GM12878 (cell line): ENCODE data around the gene HMCN1. TPM values are rescaled to one million over a fixed set of nuclear protein-coding genes. Genes with fewer than 3 reads are reported as not detected.

ENCODE experiments used
- ATAC-seq: fragments of 200-7000 bp; cut with Tn5 transposase; 3 replicates; pipeline ENCODE4 v1.9.1; 2020; ENCODE audit warnings: mild to moderate bottlenecking, moderate library complexity
- BruUV-seq: library from RNA; stranded (reverse); fragments of 400-500 nt; replicated peaks from 2 replicates; lab custom pipeline; 2021; lab: Mats Ljungman, UMichigan
- CTCF ChIA-PET: fragments of 300-600 bp; sonication (Branson Sonifier 250); formaldehyde crosslinking; extraction: SDS; loops from one replicate; lab custom pipeline; 2021; ENCODE audit warnings: inconsistent platforms; lab: Yijun Ruan, JAX
- POLR2A ChIA-PET: fragments of 350-600 bp; formaldehyde crosslinking; extraction: SDS; loops from one replicate; lab custom pipeline; 2021; ENCODE audit warnings: inconsistent platforms; lab: Charles Lee
- RAD21 ChIA-PET: fragments of 300-600 bp; sonication (Branson Sonifier 250); formaldehyde crosslinking; loops from one replicate; lab custom pipeline; 2023; ENCODE audit warnings: antibody characterized with exemption; ENCODE audit not compliant: unreplicated experiment; lab: Charles Lee
- SMC1A ChIA-PET: fragments of 300-600 bp; sonication (Branson Sonifier 250); formaldehyde crosslinking; loops from one replicate; lab custom pipeline; 2023; ENCODE audit not compliant: unreplicated experiment, uncharacterized antibody; lab: Charles Lee
- DNase-seq: peaks from one replicate; pipeline ENCODE4 v3.0.0-alpha.2; 2011; ENCODE audit warnings: low read depth, low spot score
- FAIRE-seq: peaks from 3 replicates; lab custom pipeline; 2011; peaks lifted over from hg19 to GRCh38; lab: Jason Lieb, UNC
- H2AFZ ChIP-seq: 2 replicates; pipeline ENCODE4 v1.6.0; 2011; ENCODE audit warnings: low read depth, low read length, control low read depth; ENCODE audit not compliant: control insufficient read depth
- H3K27ac ChIP-seq: 2 replicates; pipeline ENCODE4 v1.5.1; 2011; ENCODE audit warnings: control low read depth; ENCODE audit not compliant: control insufficient read depth, insufficient read depth
- H3K27me3 ChIP-seq, 2 experiments: replicated peaks in 1 of 2; 2 replicates each; pipeline versions ENCODE4 v1.6.0 to v1.6.1; 2011; ENCODE audit warnings: low read length in 1 of 2; ENCODE audit not compliant: control insufficient read depth in 2 of 2, insufficient read depth in 2 of 2
- H3K36me3 ChIP-seq, 2 experiments: 2 replicates each; pipeline ENCODE4 v1.5.1; 2011; ENCODE audit warnings: low read length in 1 of 2; ENCODE audit not compliant: control insufficient read depth in 2 of 2, insufficient read depth in 2 of 2
- H3K4me1 ChIP-seq: 2 replicates; pipeline ENCODE4 v1.6.1; 2011; ENCODE audit warnings: mild to moderate bottlenecking, low read length, moderate library complexity, mixed read lengths; ENCODE audit not compliant: control insufficient read depth, insufficient read depth
- H3K4me2 ChIP-seq: 2 replicates; pipeline ENCODE4 v1.6.0; 2011; ENCODE audit warnings: control low read depth; ENCODE audit not compliant: control insufficient read depth, insufficient read depth
- H3K4me3 ChIP-seq: fragments of 200-600 bp; sonication (generic); 2 replicates; pipeline ENCODE4 v1.5.1; 2016
- H3K79me2 ChIP-seq: 2 replicates; pipeline ENCODE4 v1.6.0; 2011; ENCODE audit warnings: low read length; ENCODE audit not compliant: control insufficient read depth, insufficient read depth
- H3K9ac ChIP-seq: 2 replicates; pipeline ENCODE4 v1.8.0; 2011; ENCODE audit warnings: low read length, control low read depth, mixed read lengths; ENCODE audit not compliant: control insufficient read depth, insufficient read depth
- H3K9me3 ChIP-seq: replicated peaks from 3 replicates; pipeline ENCODE4 v1.5.1; 2011; ENCODE audit warnings: mild to moderate bottlenecking, low read length; ENCODE audit not compliant: control insufficient read depth, insufficient read depth
- H4K20me1 ChIP-seq: 2 replicates; pipeline ENCODE4 v1.6.0; 2011; ENCODE audit not compliant: control insufficient read depth, insufficient read depth
- CBFB ChIP-seq: IDR thresholded peaks from 2 replicates; pipeline ENCODE4 v1.6.1; 2016; ENCODE audit warnings: antibody characterized with exemption, low read depth
- CBX5 ChIP-seq: sonication (generic); IDR thresholded peaks from 2 replicates; pipeline ENCODE4 v1.6.1; 2016; ENCODE audit warnings: low read depth, moderate library complexity, mild to moderate bottlenecking, inconsistent platforms
- CEBPB ChIP-seq, 2 experiments: fragments of 150-350 bp in 1 of 2; IDR thresholded peaks; 2 replicates each; pipeline ENCODE4 v1.6.1; 2012 to 2014; ENCODE audit warnings: low read depth in 2 of 2, low read length in 2 of 2, borderline replicate concordance in 1 of 2, inconsistent platforms in 1 of 2
- EED ChIP-seq: sonication (generic); IDR thresholded peaks from 2 replicates; pipeline ENCODE4 v1.6.1; 2016; ENCODE audit warnings: antibody characterized with exemption, low read depth
- IKZF2 ChIP-seq, 2 experiments: fragments of 450-650 bp; IDR thresholded peaks; 2 replicates each; pipeline ENCODE4 v1.6.1; 2017; ENCODE audit warnings: mild to moderate bottlenecking in 2 of 2, moderate library complexity in 2 of 2
- IRF3 ChIP-seq: fragments of 450-650 bp; IDR thresholded peaks from 2 replicates; pipeline ENCODE4 v1.6.1; 2014; ENCODE audit warnings: mild to moderate bottlenecking
- IRF5 ChIP-seq: fragments of 450-650 bp; IDR thresholded peaks from 2 replicates; pipeline ENCODE4 v1.6.1; 2017; ENCODE audit warnings: borderline replicate concordance
- NFIC ChIP-seq: IDR thresholded peaks from 2 replicates; pipeline ENCODE4 v1.6.1; 2012; ENCODE audit warnings: low read depth, mild to moderate bottlenecking, inconsistent platforms, low read length, moderate library complexity
- RCOR1 ChIP-seq: conservative IDR thresholded peaks from 2 replicates; pipeline ENCODE4 v1.6.1; 2012; ENCODE audit warnings: low read depth, low read length, improper control_type of control experiment
- YY1 ChIP-seq: IDR thresholded peaks from 2 replicates; pipeline ENCODE4 v1.6.1; 2011; ENCODE audit warnings: low read depth, mild to moderate bottlenecking, low read length
- WGBS: methylation state at CpG from one replicate; pipeline ENCODE4 v1.1.6; 2016; ENCODE audit warnings: low lambda C conversion rate; ENCODE audit not compliant: insufficient replicate concordance, insufficient coverage; ENCODE audit errors: missing lambda C conversion rate; 5-methylcytosine and 5-hydroxymethylcytosine counted together
- in situ Hi-C: fragments of 300-500 bp; cut with MboI; formaldehyde crosslinking; loops from 9 replicates; pipeline ENCODE4 v1.14.3; 2018; ENCODE audit warnings: mixed read lengths
- intact Hi-C: fragments of 100-400 bp; cut with micrococcal nuclease; formaldehyde crosslinking; loops from one replicate; pipeline ENCODE4 v1.14.2; 2022; ENCODE audit not compliant: unreplicated experiment
- polyA plus RNA-seq, 11 experiments: library from polyadenylated mRNA; depleted of rRNA in 4 of 11; unstranded in 6 of 11; stranded (reverse) in 5 of 11; fragments of >200 nt; fragmentation: Nextera tagmentation in 4 of 11; fragmentation: Illumina TruSeq in 1 of 11; extraction: Ambion mirVana in 4 of 11; extraction: Trizol in 1 of 11; gene quantifications; 1 replicate in 1 of 11; 2 replicates in 10 of 11; pipeline versions ENCODE4 v1.2.1 to v1.2.3, GENCODE V29; 2011 to 2016; ENCODE audit warnings: inconsistent platforms in 2 of 11, missing spikeins in 2 of 11, low read depth in 1 of 11
- total RNA-seq, 4 experiments: library from RNA; depleted of rRNA in 3 of 4; stranded (reverse); fragments of >200 nt in 3 of 4; fragmentation: Illumina TruSeq in 1 of 4; extraction: Trizol in 1 of 4; gene quantifications; 2 replicates each; pipeline versions ENCODE4 v1.2.1 to v1.2.3, GENCODE V29; 2013 to 2021

HMCN1 gene
- total and polyA plus RNA-seq, 10 of the 15 experiments (the other 5 are each of a cell fraction or from before 2014, with no cell fraction given) = under 0.01 to 0.07 TPM; not detected in 8

GRCh38 chr1:185745165-185745564 is 11.0 kb downstream of the HMCN1 start:
- CTCF ChIA-PET = no interaction called here
- POLR2A ChIA-PET = no interaction called here
- no TSS peak for BruUV-seq
- Histone ChIP-seq H3K9me3 (no peaks in the 10 kb centered on the region), H4K20me1 (no peaks in the 10 kb centered on the region), H2AFZ (no peak overlapping the region), H3K4me1 (no peaks in the 10 kb centered on the region), H3K79me2 (no peaks in the 10 kb centered on the region), H3K36me3 (no peaks in the 10 kb centered on the region), H3K27ac (no peak overlapping the region), H3K4me2 (no peak overlapping the region), H3K9ac (no peak overlapping the region), H3K4me3 (no peak overlapping the region), H3K27me3 (no peaks in the 10 kb centered on the region)
- ATAC-seq (no peak), FAIRE-seq (no peak), DNase-seq (no peak)
- SMC1A ChIA-PET = interaction anchor here (0.6 kb wide), 1 partner anchor 223 kb away, joined by 3 read pairs; no protein-coding TSS in a partner anchor
- in situ Hi-C loops = no loop called here
- 35% methylated on average over 4 of the region's 4 CpGs for WGBS
- RAD21 ChIA-PET = no interaction called here
- intact Hi-C loops = no loop called here
- no peak for TF ChIP-seq RCOR1
- no peak for TF ChIP-seq CBFB
- no peak for TF ChIP-seq YY1
- TF ChIP-seq IRF3 = no peak
- no peak for TF ChIP-seq CBX5
- TF ChIP-seq IRF5 = no peak
- TF ChIP-seq EED = no peak
- no peak for TF ChIP-seq IKZF2 (IDR thresholded peaks at IDR 0.05)
- no peak for TF ChIP-seq NFIC
- TF ChIP-seq CEBPB (IDR thresholded peaks at IDR 0.05; ENCODE audit: borderline replicate concordance in 1 of 2, low read depth in 2 of 2, low read length in 2 of 2) = no peak
